ENCODE results near the gene MRFAP1L1. TPM values are rescaled to one million over a fixed set of nuclear protein-coding genes. Genes with fewer than 3 reads are reported as not detected.

The MRFAP1L1 gene
- polyA plus RNA-seq, 3 donors = 7.6 to 19.1 (median 13.8) TPM

DNA sequence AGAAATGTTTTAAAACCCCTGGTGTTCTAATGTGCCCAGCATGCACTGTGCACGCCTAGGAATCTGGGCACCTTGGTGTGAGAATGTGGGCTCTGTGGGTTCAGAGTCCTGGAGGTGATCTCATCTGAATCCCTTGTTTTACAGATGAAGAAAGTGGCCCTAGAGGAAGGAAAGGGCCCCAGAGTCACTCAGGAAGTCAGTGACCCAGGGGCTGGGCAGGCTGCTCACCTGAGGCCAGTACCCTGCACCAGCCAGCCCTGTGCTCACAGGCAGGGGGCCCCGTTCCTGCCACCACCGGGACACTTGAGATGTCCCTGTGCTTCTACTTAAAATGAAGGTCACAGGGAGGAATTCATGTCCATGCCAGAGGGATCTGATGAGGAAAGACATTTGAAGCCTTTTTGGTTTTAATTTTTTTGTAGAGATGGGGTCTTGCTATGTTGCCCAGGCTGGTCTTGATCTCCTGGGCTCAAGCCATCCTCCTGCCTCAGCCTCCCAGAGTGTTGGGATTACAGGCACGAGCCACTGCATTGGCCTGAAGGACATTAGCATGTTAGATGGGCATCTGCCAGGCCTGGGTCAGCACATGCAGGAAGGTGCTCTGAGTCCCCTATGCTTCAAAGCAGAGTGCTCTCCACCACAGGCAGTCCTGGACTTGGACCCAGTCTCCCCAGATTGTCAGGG, 23.4 kb downstream of the MRFAP1L1 start:
- H3K9ac ChIP-seq (ENCODE audit: insufficient read depth, low read length, poor library complexity, severe bottlenecking) = no peak overlapping the region
- no peaks in the 10 kb centered on the region for H3K36me3 Mint-ChIP-seq
- no peak overlapping the region for H3K4me3 ChIP-seq (replicated peaks in 1 of 3; ENCODE audit: low read depth in 2 of 3, low read length in 3 of 3)
- TF ChIP-seq CTCF (IDR thresholded peaks at IDR 0.05) = no peak
- peaks cover 1 to 10% (median 4%) of the 10 kb centered on the region in 7 donors for H3K9me3 Mint-ChIP-seq
- no peaks in the 10 kb centered on the region for H3K9me3 ChIP-seq (replicated peaks in 1 of 2; ENCODE audit: control insufficient read depth in 1 of 2, insufficient read depth in 1 of 2, low read length in 2 of 2)
- 61% methylated on average over 3 of the region's 4 CpGs for WGBS (ENCODE audit: insufficient coverage)
- peaks cover 0 to 9% (median 5%) of the 10 kb centered on the region in 3 donors for H3K27me3 Mint-ChIP-seq (ENCODE audit: low read depth in 3 of 3)
- DNase-seq = no peak
- H3K4me2 ChIP-seq (replicated peaks; ENCODE audit: extremely low read depth, low read length, poor library complexity, severe bottlenecking) = no peak overlapping the region
- H3K79me2 ChIP-seq (ENCODE audit: insufficient read depth, low read length) = no peaks in the 10 kb centered on the region
- H4K20me1 ChIP-seq (ENCODE audit: insufficient read depth, low read length) = no peaks in the 10 kb centered on the region
- peaks cover 17 to 26% of the 10 kb centered on the region in 2 donors for H3K4me1 ChIP-seq (ENCODE audit: control insufficient read depth in 1 of 2, insufficient read depth in 2 of 2, low read length in 2 of 2)
- H3K36me3 ChIP-seq (replicated peaks in 1 of 2; ENCODE audit: control insufficient read depth in 1 of 2, insufficient read depth in 2 of 2, low read length in 2 of 2) = no peaks in the 10 kb centered on the region
- intact Hi-C loops (cut with micrococcal nuclease) = no loop called here
- peaks cover 34% of the 10 kb centered on the region for H3K4me1 Mint-ChIP-seq
- no peak overlapping the region for H2AFZ ChIP-seq (ENCODE audit: insufficient read depth, low read depth, low read length, poor library complexity, severe bottlenecking)
- no peak overlapping the region for H3K27ac Mint-ChIP-seq
- H3K4me3 Mint-ChIP-seq = no peak overlapping the region
- H3K27me3 ChIP-seq (ENCODE audit: control insufficient read depth in 2 of 2, insufficient read depth in 2 of 2, low read length in 2 of 2) = no peaks in the 10 kb centered on the region
- H3K27ac ChIP-seq (ENCODE audit: low read depth in 1 of 2, low read length in 2 of 2) = no peak overlapping the region

DNA sequence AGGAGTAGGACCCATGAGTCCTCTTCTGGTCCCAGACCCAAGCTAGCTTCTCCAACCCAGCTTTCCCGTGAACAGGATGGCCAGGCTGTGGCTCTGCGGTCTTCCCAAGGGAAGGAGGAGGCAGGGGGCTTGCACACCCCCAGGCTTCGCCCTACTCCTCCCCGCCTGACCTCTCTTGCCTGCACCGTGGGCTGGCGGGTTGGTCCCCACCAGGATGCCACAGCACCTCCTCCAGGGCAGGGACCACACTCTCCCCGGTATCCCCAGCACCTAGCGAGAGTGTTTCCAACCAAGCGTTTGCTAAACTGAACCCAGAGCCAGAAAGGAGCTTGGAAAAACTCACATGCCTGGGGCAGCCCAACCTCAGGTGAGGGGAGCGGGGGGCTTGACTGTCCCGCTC, 25.0 kb downstream of the MRFAP1L1 start:
- H2AFZ ChIP-seq (ENCODE audit: insufficient read depth, low read depth, low read length, poor library complexity, severe bottlenecking) = no peak overlapping the region
- H3K27ac Mint-ChIP-seq = no peak overlapping the region
- H4K20me1 ChIP-seq (ENCODE audit: insufficient read depth, low read length) = no peaks in the 10 kb centered on the region
- no peaks in the 10 kb centered on the region for H3K36me3 ChIP-seq (replicated peaks in 1 of 2; ENCODE audit: control insufficient read depth in 1 of 2, insufficient read depth in 2 of 2, low read length in 2 of 2)
- no peak overlapping the region for H3K9ac ChIP-seq (ENCODE audit: insufficient read depth, low read length, poor library complexity, severe bottlenecking)
- no peak overlapping the region for H3K4me3 ChIP-seq (replicated peaks in 1 of 3; ENCODE audit: low read depth in 2 of 3, low read length in 3 of 3)
- no peak for TF ChIP-seq CTCF (IDR thresholded peaks at IDR 0.05)
- H3K4me1 Mint-ChIP-seq = peaks cover 20% of the 10 kb centered on the region
- H3K9me3 Mint-ChIP-seq = peaks cover 7 to 19% (median 9%) of the 10 kb centered on the region in 7 donors
- WGBS (ENCODE audit: insufficient coverage) = over 99% methylated on average over 11 of the region's 11 CpGs
- H3K79me2 ChIP-seq (ENCODE audit: insufficient read depth, low read length) = no peaks in the 10 kb centered on the region
- H3K9me3 ChIP-seq (replicated peaks in 1 of 2; ENCODE audit: control insufficient read depth in 1 of 2, insufficient read depth in 1 of 2, low read length in 2 of 2) = peaks cover 0 to 5% of the 10 kb centered on the region in 2 donors
- H3K27me3 ChIP-seq (ENCODE audit: control insufficient read depth in 2 of 2, insufficient read depth in 2 of 2, low read length in 2 of 2) = no peaks in the 10 kb centered on the region
- H3K27ac ChIP-seq (ENCODE audit: low read depth in 1 of 2, low read length in 2 of 2) = no peak overlapping the region
- H3K4me3 Mint-ChIP-seq = no peak overlapping the region
- H3K4me2 ChIP-seq (replicated peaks; ENCODE audit: extremely low read depth, low read length, poor library complexity, severe bottlenecking) = no peak overlapping the region
- H3K27me3 Mint-ChIP-seq (ENCODE audit: low read depth in 3 of 3) = peaks cover 0 to 9% (median 5%) of the 10 kb centered on the region in 3 donors
- peaks cover 12 to 16% of the 10 kb centered on the region in 2 donors for H3K4me1 ChIP-seq (ENCODE audit: control insufficient read depth in 1 of 2, insufficient read depth in 2 of 2, low read length in 2 of 2)
- intact Hi-C loops (cut with micrococcal nuclease) = no loop called here
- DNase-seq = no peak
- peaks cover 3 to 5% of the 10 kb centered on the region in 2 donors for H3K36me3 Mint-ChIP-seq
